DND-41 (cell line): ENCODE measurements around the gene LPCAT2.

ENCODE experiments used
- ATAC-seq: fragments of 200-7000 bp; cut with Tn5 transposase; 3 replicates; pipeline ENCODE4 v1.9.1; 2021; ENCODE audit warnings: low read depth; ENCODE audit not compliant: insufficient read depth
- DNase-seq: peaks from one replicate; pipeline ENCODE4 v3.0.0-alpha.2; 2020
- H2AFZ ChIP-seq: 2 replicates; pipeline ENCODE4 v1.6.0; 2012; ENCODE audit warnings: low read depth, low read length
- H3K27ac ChIP-seq: 2 replicates; pipeline ENCODE4 v1.5.1; 2012; ENCODE audit warnings: low read length, inconsistent platforms
- H3K27me3 ChIP-seq: fragments of 200-600 bp; sonication (generic); 2 replicates; pipeline ENCODE4 v1.6.0; 2012; ENCODE audit warnings: low read length, mild to moderate bottlenecking, inconsistent platforms; ENCODE audit not compliant: insufficient read depth, poor library complexity
- H3K36me3 ChIP-seq: 2 replicates; pipeline ENCODE4 v1.5.1; 2012; ENCODE audit warnings: low read length, inconsistent platforms; ENCODE audit not compliant: insufficient read depth
- H3K4me1 ChIP-seq: 2 replicates; pipeline ENCODE4 v1.5.1; 2012; ENCODE audit warnings: mild to moderate bottlenecking, low read length; ENCODE audit not compliant: insufficient read depth
- H3K4me2 ChIP-seq: 2 replicates; pipeline ENCODE4 v1.6.0; 2012; ENCODE audit warnings: mild to moderate bottlenecking, moderate library complexity, low read length, inconsistent platforms; ENCODE audit not compliant: insufficient read depth
- H3K4me3 ChIP-seq, 2 experiments: fragments of 200-600 bp in 1 of 2; shearing (Covaris generic) in 1 of 2; 2 replicates each; pipeline ENCODE4 v1.5.1; 2012 to 2016; ENCODE audit warnings: inconsistent platforms in 2 of 2, low read length in 2 of 2, mild to moderate bottlenecking in 2 of 2, low read depth in 1 of 2, moderate library complexity in 1 of 2
- H3K79me2 ChIP-seq: 2 replicates; pipeline ENCODE4 v1.6.0; 2012; ENCODE audit warnings: low read length, inconsistent platforms; ENCODE audit not compliant: insufficient read depth
- H3K9ac ChIP-seq: 2 replicates; pipeline ENCODE4 v1.6.0; 2012; ENCODE audit warnings: low read depth, mild to moderate bottlenecking, inconsistent platforms, low read length, moderate library complexity
- H3K9me3 ChIP-seq: 2 replicates; pipeline ENCODE4 v1.5.1; 2012; ENCODE audit warnings: low read length, moderate library complexity, mild to moderate bottlenecking, inconsistent platforms; ENCODE audit not compliant: insufficient read depth, severe bottlenecking
- H4K20me1 ChIP-seq: 2 replicates; pipeline ENCODE4 v1.6.0; 2012; ENCODE audit warnings: low read length; ENCODE audit not compliant: insufficient read depth
- EZH2 ChIP-seq: IDR thresholded peaks from 3 replicates; pipeline ENCODE4 v1.6.1; 2012; ENCODE audit warnings: borderline replicate concordance, low read depth, mild to moderate bottlenecking, moderate library complexity, low read length, inconsistent platforms; ENCODE audit not compliant: severe bottlenecking
- TF ChIP-seq, protein P1 (sequence below): IDR thresholded peaks from 2 replicates; pipeline ENCODE4 v1.5.1; 2012; ENCODE audit warnings: borderline replicate concordance, low read length, moderate library complexity, mild to moderate bottlenecking; ENCODE audit not compliant: poor library complexity, severe bottlenecking; ENCODE audit errors: extremely low read depth

Gene LPCAT2

DNA sequence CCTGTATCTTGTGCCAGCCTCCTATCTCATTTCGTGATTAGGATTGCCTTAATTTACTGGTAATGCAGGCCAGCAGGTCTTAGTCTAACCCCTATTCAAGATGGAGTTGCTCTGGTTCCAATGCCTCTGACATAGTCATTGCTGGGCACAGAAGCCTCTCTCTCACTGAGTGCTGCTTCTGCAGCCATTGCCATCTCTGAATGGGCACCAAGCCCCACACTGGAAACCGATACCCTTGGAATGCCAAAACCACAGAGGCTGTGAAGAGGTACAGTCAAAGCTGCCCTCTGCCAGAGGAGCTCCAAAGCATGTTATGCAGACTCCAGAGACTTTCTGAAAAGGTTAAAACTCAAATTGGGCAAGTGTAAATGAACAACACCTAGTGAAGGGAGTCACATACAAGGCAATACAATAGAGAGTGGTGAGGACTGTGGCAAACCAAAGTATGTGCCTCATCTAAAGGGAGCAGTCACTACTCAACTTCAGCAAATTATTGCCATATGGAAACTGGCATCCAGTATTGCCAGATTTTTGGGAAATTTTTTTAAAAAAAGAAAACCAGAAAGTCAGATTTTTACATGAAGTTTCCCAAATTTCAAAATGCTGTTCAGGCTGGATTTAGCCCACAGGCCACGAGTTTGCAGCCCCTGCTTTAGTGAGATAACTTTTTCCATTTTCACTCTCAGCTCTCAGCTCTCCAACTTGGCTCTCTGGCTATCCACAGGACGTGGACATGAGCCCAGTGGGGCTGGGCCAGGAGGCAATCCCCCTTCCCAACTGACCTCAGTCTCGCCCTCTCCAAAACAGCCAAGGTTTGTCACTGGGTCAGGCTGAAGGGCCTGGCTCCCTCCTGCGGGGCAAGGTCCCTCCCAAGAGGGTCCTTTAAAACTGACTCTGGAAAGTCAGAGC, 32.0 kb upstream of the LPCAT2 start:
- H3K4me1 ChIP-seq: no peaks in the 10 kb centered on the region

GRCh38 chr16:55477736-55478135, 31.1 kb upstream of the LPCAT2 start:
- H2AFZ ChIP-seq: no peak overlapping the region
- TF ChIP-seq, protein P1, sequence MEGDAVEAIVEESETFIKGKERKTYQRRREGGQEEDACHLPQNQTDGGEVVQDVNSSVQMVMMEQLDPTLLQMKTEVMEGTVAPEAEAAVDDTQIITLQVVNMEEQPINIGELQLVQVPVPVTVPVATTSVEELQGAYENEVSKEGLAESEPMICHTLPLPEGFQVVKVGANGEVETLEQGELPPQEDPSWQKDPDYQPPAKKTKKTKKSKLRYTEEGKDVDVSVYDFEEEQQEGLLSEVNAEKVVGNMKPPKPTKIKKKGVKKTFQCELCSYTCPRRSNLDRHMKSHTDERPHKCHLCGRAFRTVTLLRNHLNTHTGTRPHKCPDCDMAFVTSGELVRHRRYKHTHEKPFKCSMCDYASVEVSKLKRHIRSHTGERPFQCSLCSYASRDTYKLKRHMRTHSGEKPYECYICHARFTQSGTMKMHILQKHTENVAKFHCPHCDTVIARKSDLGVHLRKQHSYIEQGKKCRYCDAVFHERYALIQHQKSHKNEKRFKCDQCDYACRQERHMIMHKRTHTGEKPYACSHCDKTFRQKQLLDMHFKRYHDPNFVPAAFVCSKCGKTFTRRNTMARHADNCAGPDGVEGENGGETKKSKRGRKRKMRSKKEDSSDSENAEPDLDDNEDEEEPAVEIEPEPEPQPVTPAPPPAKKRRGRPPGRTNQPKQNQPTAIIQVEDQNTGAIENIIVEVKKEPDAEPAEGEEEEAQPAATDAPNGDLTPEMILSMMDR: no peak
- no peak for TF ChIP-seq EZH2
- H3K9ac ChIP-seq: no peak overlapping the region
- no peaks in the 10 kb centered on the region for H3K79me2 ChIP-seq
- H4K20me1 ChIP-seq: no peaks in the 10 kb centered on the region
- peaks cover 3% of the 10 kb centered on the region for H3K27me3 ChIP-seq
- no peak overlapping the region for H3K4me2 ChIP-seq
- H3K27ac ChIP-seq: no peak overlapping the region
- DNase-seq (no peak), ATAC-seq (no peak)
- no peak overlapping the region for H3K4me3 ChIP-seq
- H3K9me3 ChIP-seq: no peaks in the 10 kb centered on the region
- no peaks in the 10 kb centered on the region for H3K36me3 ChIP-seq
- no peaks in the 10 kb centered on the region for H3K4me1 ChIP-seq

More for the DNA sequence above, 32.0 kb upstream of the LPCAT2 start:
- Histone ChIP-seq H3K9me3 (no peaks in the 10 kb centered on the region), H2AFZ (no peak overlapping the region), H3K79me2 (no peaks in the 10 kb centered on the region), H3K27me3 (peaks cover 3% of the 10 kb centered on the region), H3K9ac (no peak overlapping the region), H3K36me3 (no peaks in the 10 kb centered on the region), H4K20me1 (no peaks in the 10 kb centered on the region), H3K27ac (no peak overlapping the region), H3K4me3 (no peak overlapping the region), H3K4me2 (no peak overlapping the region)
- no peak for TF ChIP-seq EZH2
- TF ChIP-seq, protein P1: no peak
- ATAC-seq: no peak
- no peak for DNase-seq

DNA sequence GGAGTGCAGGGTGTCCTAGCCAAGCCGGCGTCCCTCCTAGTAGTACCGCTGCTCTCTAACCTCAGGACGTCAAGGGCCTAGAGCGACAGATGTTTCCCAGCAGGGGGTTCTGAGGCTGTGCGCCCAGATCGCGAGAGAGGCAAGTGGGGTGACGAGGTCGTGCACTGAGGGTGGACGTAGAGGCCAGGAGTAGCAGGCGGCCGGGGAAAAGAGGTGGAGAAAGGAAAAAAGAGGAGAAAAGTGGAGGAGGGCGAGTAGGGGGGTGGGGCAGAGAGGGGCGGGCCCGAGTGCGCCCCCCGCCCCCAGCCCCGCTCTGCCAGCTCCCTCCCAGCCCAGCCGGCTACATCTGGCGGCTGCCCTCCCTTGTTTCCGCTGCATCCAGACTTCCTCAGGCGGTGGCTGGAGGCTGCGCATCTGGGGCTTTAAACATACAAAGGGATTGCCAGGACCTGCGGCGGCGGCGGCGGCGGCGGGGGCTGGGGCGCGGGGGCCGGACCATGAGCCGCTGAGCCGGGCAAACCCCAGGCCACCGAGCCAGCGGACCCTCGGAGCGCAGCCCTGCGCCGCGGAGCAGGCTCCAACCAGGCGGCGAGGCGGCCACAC, 29.9 kb upstream of the LPCAT2 start, which contains the start of gene MMP2:
Gene MMP2 (plus strand): TSS at position 372 of the 603 bp plus-strand sequence. CDS start 282 bp downstream, outside the sequence.
- ATAC-seq: no peak
- TF ChIP-seq, protein P1: no peak
- no peak for TF ChIP-seq EZH2
- Histone ChIP-seq H3K27ac (no peak within 1 kb of the TSS), H3K9me3 (no peaks in the 10 kb centered on the region), H3K4me2 (no peak within 1 kb of the TSS), H4K20me1 (no peaks in the 10 kb centered on the region), H3K79me2 (no peaks in the 10 kb centered on the region), H3K27me3 (peaks cover 3% of the 10 kb centered on the region), H3K4me1 (no peaks in the 10 kb centered on the region), H3K4me3 (no peak within 1 kb of the TSS), H2AFZ (no peak within 1 kb of the TSS), H3K36me3 (no peaks in the 10 kb centered on the region), H3K9ac (no peak within 1 kb of the TSS)
- no peak for DNase-seq
